Stimulated activated CD4-positive, alpha-beta T cell treated with anti-CD3 and anti-CD28 coated beads, Interleukin-12 subunit alpha, Interleukin-12 subunit beta, amount 100 ng/mL, for 48 hours (primary cell): ENCODE measurements around the gene DOCK4.

Experiments used
- DNase-seq, 3 donors: peaks; one replicate each; pipeline ENCODE4 v3.0.0-alpha.2; 2020; ENCODE audit warnings: low read depth in 2 of 3, low spot score in 1 of 3

The DOCK4 gene

DNA sequence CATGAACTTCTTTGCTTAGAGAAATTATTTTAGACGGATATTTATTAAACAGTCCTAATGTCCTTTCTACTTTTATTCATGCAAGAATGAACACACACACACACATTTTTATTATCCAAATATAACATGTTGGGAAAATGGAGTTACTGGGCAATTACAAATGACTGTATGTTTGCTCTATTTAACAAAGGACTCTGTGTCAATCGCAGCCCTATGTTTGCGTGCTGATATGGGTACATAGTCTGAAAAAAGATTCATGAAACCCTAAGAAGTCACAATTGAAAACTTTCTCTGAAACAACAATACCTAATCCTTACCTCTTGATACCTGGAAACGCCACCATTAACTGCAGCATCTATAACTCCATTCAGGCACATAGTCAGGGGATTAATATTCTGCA, 459.2 kb downstream of the DOCK4 start:
- no peak for DNase-seq

DNA sequence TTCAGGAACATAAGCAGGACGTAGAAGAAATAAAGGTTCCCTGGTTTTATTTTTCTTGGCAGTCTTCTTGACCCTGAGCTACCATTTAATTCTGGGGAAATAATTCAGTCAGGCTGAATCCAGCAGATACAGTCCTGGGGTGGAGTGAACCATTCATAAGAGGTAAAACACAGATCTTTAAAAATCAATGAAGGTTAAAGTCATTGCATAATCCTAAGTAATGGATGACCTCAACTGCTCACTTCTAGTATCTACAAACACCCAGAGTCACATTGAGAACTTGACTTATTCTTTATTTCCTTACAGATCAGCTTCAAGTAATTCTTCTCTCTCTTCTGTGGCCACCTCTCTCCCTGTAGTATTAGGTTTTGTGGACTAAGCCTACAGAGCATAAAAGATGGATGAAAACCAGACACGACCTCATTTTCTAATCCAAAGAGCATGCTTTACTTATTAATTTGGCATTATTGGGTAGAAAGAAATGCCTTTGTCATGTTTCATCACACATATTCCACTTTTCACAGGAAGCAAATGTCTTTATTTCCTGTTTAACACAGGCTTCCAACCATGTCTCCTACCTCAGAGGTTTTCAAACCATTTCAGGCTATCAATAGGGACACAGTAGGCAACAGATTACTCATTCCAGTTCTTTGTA, 461.6 kb downstream of the DOCK4 start:
- no peak for DNase-seq

- DNase-seq, result no peak
These were observed 462.9 kb downstream of the DOCK4 start for GRCh38 chr7:111743244-111743847.

DNA sequence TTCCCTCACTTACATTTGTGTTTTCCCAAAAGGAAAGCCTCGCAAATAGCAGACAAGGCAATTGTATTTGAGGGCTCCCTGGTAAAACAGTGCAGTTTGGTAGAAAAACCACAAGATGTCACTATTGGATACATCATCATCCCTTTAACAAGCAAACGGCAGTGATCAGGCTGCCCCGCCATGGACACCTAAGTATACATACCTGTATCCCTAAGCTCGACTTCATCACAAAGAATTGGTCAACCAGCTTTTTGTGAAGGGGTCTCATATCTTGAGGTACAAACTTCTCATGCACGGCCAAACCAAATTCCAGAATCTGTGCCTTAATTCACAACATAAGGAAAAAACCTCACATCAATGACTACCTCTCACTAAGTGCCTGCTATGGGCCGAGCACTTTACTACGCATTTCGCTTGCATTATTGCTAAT, 464.4 kb downstream of the DOCK4 start:
- peak; percentile 5 to 24 (median 22) for DNase-seq

GRCh38 chr7:111740942-111741341, 465.3 kb downstream of the DOCK4 start:
- no peak for DNase-seq

DNA sequence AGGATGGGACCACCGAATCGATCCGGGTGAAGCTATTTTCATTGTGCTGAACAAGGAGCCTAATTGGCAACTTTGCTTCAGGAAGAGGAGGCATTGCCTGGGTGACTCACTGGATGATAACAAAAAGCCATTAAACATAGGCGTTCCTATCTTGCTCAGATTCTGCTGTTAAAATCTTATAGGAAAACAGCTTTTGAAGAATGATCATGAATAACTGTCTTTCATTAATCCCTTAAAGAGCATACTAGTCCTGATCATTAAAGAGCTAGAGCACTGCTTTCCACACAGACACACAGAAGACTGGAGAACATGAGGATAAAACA, 469.7 kb downstream of the DOCK4 start:
- no peak for DNase-seq

DNA sequence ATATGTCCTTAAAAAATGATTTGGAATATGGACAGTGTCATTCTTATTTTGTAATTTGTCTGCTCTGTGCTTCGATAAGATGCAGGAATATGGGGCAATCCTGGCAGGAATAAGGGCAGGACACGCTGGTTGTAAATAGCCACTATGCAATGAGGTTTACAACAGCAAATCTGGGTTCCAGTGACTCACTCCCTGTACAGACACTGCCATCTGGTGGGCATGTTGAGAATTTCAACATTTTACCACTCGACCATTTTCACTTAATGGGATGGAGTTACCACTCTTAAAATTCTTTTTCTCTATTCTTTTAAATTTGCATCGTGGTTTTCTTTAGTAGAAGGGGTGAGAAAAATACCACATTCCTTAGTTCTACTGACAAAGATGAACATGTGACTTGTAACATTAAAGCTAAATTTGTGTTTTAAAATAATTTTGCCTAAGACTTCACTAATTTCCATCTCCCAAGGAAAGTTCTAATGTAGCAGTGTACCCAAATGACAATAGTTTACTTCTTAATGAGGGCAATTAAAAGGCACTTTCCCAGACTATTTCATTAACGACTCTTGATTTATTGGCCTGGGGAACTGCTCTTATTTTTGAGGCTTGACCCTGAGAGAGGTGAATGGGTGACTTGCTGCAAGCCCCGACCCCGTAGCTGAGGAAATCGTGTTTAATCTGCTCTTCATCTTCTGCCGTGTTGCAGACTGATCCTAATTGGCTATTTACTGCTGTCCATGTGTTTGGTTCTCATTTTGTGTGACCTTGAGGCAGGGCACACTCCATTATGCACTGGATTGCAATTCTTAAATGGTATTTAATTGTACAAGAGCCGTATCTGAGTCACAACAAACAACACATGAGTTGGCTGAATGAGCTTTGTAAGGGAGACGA, 470.3 kb downstream of the DOCK4 start:
- DNase-seq, result peak; percentile 5 to 70 (median 21)

DNA sequence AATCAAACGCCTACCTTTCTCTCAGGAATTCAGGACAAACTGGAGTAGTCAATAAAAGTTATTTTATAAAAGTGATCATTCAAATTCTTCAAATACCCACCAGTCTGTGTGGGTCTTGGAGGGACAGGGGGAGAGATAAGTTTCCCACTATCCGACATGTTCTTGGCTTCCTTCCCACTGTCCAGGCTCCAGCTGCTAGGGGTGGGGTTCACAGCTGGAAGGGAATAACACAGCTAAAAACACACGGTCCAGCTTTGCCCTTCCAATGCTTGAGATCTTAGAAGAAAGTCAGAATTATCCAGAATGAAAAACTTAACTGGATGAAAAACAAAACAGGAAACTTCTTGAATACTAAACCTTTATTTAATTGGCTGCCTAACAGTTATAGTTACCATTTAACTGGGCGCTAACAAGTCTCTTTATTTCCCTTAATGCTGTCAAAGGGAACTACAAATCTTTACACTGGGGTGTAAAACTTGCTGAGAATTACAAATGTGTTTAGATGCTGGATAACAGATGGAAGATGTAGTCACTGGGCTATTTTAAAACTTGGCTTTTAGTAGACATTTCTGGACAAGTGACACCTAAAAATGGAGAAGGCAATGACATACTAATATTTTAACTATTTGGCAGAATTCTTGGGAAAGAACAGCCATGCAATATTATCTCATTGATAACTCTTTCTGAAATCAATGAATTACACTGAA, 471.1 kb downstream of the DOCK4 start:
- DNase-seq, result no peak

DNA sequence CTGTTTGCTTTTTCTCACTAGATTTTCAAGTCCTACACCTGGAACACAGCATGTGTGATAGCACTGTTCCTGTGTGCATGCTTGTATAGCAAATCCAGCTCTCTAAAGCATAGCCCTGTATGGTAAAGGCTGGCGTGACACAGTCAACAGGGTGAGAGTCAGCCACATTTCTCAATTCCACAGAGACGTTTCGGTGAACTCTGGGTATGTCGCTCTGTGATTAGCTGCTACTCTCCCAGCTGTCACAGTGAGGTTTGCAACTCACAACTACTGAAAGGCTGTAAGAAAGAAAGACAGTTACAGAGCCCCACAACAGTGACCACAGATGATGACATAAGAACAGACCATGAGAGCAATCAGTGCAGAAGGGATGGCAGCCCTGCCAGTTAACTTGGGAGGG, 473.3 kb downstream of the DOCK4 start:
- DNase-seq, result no peak

- DNase-seq, result no peak
These were observed 475.5 kb downstream of the DOCK4 start for GRCh38 chr7:111730476-111731300.

GRCh38 chr7:111730057-111730456, 476.1 kb downstream of the DOCK4 start:
- DNase-seq, result no peak

GRCh38 chr7:111729483-111729882, 476.7 kb downstream of the DOCK4 start:
- no peak for DNase-seq

GRCh38 chr7:111728635-111728995, 477.6 kb downstream of the DOCK4 start:
- no peak for DNase-seq

GRCh38 chr7:111727905-111728634, 478.1 kb downstream of the DOCK4 start:
- no peak for DNase-seq

DNA sequence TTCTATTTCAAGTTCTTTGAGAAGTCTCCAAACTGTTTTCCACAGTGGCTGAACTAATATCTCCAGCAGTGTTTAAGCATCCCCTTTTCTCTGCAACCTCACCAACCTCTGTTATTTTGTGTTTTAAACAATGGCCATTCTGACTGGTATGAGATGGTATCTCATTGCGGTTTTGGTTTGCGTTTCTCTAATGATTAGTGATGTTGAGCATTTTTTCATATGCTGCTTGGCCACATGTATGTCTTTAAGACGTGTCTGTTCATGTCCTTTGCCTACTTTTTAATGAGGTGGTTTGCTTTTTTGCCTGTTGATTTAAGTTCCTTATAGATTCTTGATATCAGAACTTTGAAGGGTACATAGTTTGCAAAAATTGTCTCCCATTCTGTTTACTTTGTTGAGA, 487.3 kb downstream of the DOCK4 start:
- DNase-seq, result no peak

- no peak for DNase-seq
These were observed 494.7 kb downstream of the DOCK4 start for GRCh38 chr7:111711426-111712065.

DNA sequence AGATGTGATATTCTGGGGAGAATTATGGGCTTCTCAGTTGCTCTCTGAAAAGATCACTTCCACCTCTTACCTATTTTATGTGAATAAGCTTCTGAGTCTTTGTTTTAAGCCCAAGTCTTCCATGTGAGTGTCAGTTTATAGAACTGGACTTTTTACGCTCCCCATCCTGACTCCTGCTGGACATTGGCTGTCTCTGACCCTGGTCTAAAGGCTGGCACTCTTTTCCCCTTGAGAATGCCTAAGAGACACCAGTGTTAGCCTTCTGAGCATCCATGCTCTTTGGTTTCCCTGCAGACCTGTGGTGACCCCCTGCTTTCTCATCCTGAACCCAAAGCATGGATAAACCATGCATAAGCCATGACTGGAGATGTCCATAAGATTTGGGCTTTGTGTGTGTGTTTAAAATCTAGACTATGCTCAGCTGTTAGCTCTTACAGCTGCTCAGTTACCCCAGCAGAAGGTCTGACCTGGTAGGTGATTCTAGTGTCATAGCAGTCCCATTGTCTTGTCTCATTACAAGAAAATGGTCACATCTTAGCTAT, 495.3 kb downstream of the DOCK4 start:
- DNase-seq, result no peak

DNA sequence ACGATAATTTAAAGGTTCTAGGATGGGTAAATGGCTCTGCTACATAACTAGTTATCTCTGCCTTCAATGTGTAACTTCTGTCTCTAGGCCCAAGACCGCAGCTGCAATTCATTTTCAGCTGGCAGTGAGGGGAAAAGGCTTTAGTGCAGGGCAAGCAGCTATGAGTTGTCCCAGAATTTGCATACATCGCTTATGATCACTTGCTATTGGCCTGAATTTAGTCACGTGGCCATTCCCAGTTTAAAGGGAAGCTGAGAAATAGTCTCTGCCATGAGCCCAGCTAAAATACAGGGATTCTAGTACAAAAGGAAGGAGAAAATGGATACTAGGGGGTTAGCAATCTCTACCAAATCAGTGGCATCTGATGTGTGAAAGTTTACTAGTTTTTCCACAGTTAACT, 498.1 kb downstream of the DOCK4 start:
- no peak for DNase-seq

DNA sequence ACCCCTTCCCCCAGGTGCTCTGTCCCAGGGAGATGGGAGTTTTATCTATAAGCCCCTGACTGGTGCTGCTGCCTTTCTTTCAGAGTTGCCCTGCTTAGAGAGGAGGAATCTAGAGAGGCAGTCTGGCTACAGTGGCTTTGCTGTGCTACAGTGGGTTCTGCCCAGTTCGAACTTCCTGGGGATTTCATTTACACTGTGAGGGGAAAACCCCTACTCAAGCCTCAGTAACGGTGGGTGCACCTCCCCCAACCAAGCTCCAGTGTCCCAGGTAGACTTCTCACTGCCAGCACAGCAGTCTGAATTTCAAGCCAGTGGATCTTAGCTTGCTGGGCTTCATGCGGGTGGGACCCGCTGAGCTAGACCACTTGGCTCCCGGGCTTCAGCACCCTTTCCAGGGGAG, 500.4 kb downstream of the DOCK4 start:
- DNase-seq, result no peak
